GM12878 (cell line): ENCODE measurements around the gene NIPAL4. TPM values are rescaled to one million over a fixed set of nuclear protein-coding genes. Genes with fewer than 3 reads are reported as not detected.

Source experiments
- ATF2 ChIP-seq: IDR thresholded peaks from 2 replicates; pipeline ENCODE4 v1.6.1; 2012; ENCODE audit warnings: low read length, inconsistent platforms
- CHD1 ChIP-seq: IDR thresholded peaks from 2 replicates; pipeline ENCODE4 v1.6.1; 2012; ENCODE audit warnings: low read depth, low read length, improper control_type of control experiment
- CREB1 ChIP-seq: IDR thresholded peaks from 2 replicates; pipeline ENCODE4 v1.6.1; 2012; ENCODE audit warnings: low read depth, mild to moderate bottlenecking, inconsistent platforms
- DPF2 ChIP-seq: fragments of 450-650 bp; IDR thresholded peaks from 2 replicates; pipeline ENCODE4 v1.6.1; 2017; ENCODE audit warnings: mild to moderate bottlenecking
- EED ChIP-seq: sonication (generic); IDR thresholded peaks from 2 replicates; pipeline ENCODE4 v1.6.1; 2016; ENCODE audit warnings: antibody characterized with exemption, low read depth
- EP300 ChIP-seq, 2 experiments: fragments of 150-350 bp in 1 of 2; IDR thresholded peaks; 2 replicates each; pipeline ENCODE4 v1.6.1; 2011 to 2012; ENCODE audit warnings: low read depth in 2 of 2, low read length in 2 of 2, borderline replicate concordance in 1 of 2, improper control_type of control experiment in 1 of 2, inconsistent platforms in 1 of 2; ENCODE audit not compliant: control insufficient read depth in 1 of 2
- ETV6 ChIP-seq, 2 experiments: fragments of 450-650 bp in 1 of 2; IDR thresholded peaks in 1 of 2; conservative IDR thresholded peaks in 1 of 2; 2 replicates each; pipeline ENCODE4 v1.6.1; 2014; ENCODE audit warnings: antibody characterized with exemption in 1 of 2, borderline replicate concordance in 1 of 2, low read depth in 1 of 2, mild to moderate bottlenecking in 1 of 2, moderate library complexity in 1 of 2
- GATAD2B ChIP-seq: fragments of 450-650 bp; conservative IDR thresholded peaks from 2 replicates; pipeline ENCODE4 v1.6.1; 2017; ENCODE audit warnings: low read depth, mild to moderate bottlenecking, moderate library complexity
- IKZF1 ChIP-seq: fragments of 450-650 bp; conservative IDR thresholded peaks from 2 replicates; pipeline ENCODE4 v1.6.1; 2017; ENCODE audit warnings: antibody characterized with exemption, mild to moderate bottlenecking
- IKZF2 ChIP-seq, 2 experiments: fragments of 450-650 bp; IDR thresholded peaks; 2 replicates each; pipeline ENCODE4 v1.6.1; 2017; ENCODE audit warnings: mild to moderate bottlenecking in 2 of 2, moderate library complexity in 2 of 2
- IRF4 ChIP-seq: IDR thresholded peaks from 2 replicates; pipeline ENCODE4 v1.6.1; 2011; ENCODE audit warnings: low read depth, low read length
- JUND ChIP-seq: IDR thresholded peaks from 2 replicates; pipeline ENCODE4 v1.6.1; 2012; ENCODE audit warnings: low read depth, mild to moderate bottlenecking, low read length, improper control_type of control experiment, moderate library complexity
- KDM1A ChIP-seq: fragments of 200-600 bp; sonication (generic); IDR thresholded peaks from 2 replicates; pipeline ENCODE4 v1.6.1; 2016; ENCODE audit warnings: borderline replicate concordance
- MAX ChIP-seq: IDR thresholded peaks from 2 replicates; pipeline ENCODE4 v1.6.1; 2012; ENCODE audit warnings: low read depth, low read length, improper control_type of control experiment
- MTA2 ChIP-seq: fragments of 450-650 bp; IDR thresholded peaks from 2 replicates; pipeline ENCODE4 v1.6.1; 2016; ENCODE audit warnings: low read depth, mild to moderate bottlenecking, moderate library complexity
- PAX5 ChIP-seq: IDR thresholded peaks from 2 replicates; pipeline ENCODE4 v1.6.1; 2011; ENCODE audit warnings: low read depth, low read length, borderline replicate concordance
- RBBP5 ChIP-seq: fragments of 200-600 bp; sonication (generic); conservative IDR thresholded peaks from 2 replicates; pipeline ENCODE4 v1.6.1; 2016
- RFX5 ChIP-seq: IDR thresholded peaks from 2 replicates; pipeline ENCODE4 v1.6.1; 2011; ENCODE audit warnings: low read depth, low read length, improper control_type of control experiment
- SMAD5 ChIP-seq: IDR thresholded peaks from 2 replicates; pipeline ENCODE4 v1.6.1; 2016; ENCODE audit warnings: antibody characterized with exemption, low read depth
- SUPT20H ChIP-seq: IDR thresholded peaks from 2 replicates; pipeline ENCODE4 v1.6.1; 2011; ENCODE audit warnings: low read depth, mild to moderate bottlenecking, low read length, moderate library complexity, borderline replicate concordance; ENCODE audit not compliant: control insufficient read depth
- USF2 ChIP-seq: IDR thresholded peaks from 2 replicates; pipeline ENCODE4 v1.6.1; 2011; ENCODE audit warnings: low read depth, low read length, improper control_type of control experiment, borderline replicate concordance
- ZBED1 ChIP-seq: IDR thresholded peaks from 2 replicates; pipeline ENCODE4 v1.6.1; 2016; ENCODE audit warnings: borderline replicate concordance
- polyA plus RNA-seq, 11 experiments: library from polyadenylated mRNA; depleted of rRNA in 4 of 11; unstranded in 6 of 11; stranded (reverse) in 5 of 11; fragments of >200 nt; fragmentation: Nextera tagmentation in 4 of 11; fragmentation: Illumina TruSeq in 1 of 11; extraction: Ambion mirVana in 4 of 11; extraction: Trizol in 1 of 11; gene quantifications; 1 replicate in 1 of 11; 2 replicates in 10 of 11; pipeline versions ENCODE4 v1.2.1 to v1.2.3, GENCODE V29; 2011 to 2016; ENCODE audit warnings: inconsistent platforms in 2 of 11, missing spikeins in 2 of 11, low read depth in 1 of 11
- total RNA-seq, 4 experiments: library from RNA; depleted of rRNA in 3 of 4; stranded (reverse); fragments of >200 nt in 3 of 4; fragmentation: Illumina TruSeq in 1 of 4; extraction: Trizol in 1 of 4; gene quantifications; 2 replicates each; pipeline versions ENCODE4 v1.2.1 to v1.2.3, GENCODE V29; 2013 to 2021
- TF ChIP-seq, protein P1 (sequence below): fragments of 450-650 bp; IDR thresholded peaks from 2 replicates; pipeline ENCODE4 v1.6.1; 2016; ENCODE audit warnings: mild to moderate bottlenecking
- TF ChIP-seq, protein P2 (sequence below): fragments of 450-650 bp; IDR thresholded peaks from 2 replicates; pipeline ENCODE4 v1.6.1; 2017; ENCODE audit warnings: borderline replicate concordance
- TF ChIP-seq, protein P3 (sequence below): fragments of 450-650 bp; IDR thresholded peaks from 2 replicates; pipeline ENCODE4 v1.6.1; 2017; ENCODE audit warnings: mild to moderate bottlenecking, low read depth, inconsistent platforms; ENCODE audit not compliant: poor library complexity, severe bottlenecking

The NIPAL4 gene
- total and polyA plus RNA-seq, 10 of the 15 experiments (the other 5 are each of a cell fraction or from before 2014, with no cell fraction given) = 0.11 to 15.5 (median 5.9) TPM

GRCh38 chr5:157518963-157519362 lies 59.0 kb downstream of the NIPAL4 start (continued):
- TF ChIP-seq MAX (0 out of 2 replicates have a peak, but pooled peaks have one; percentile 51), EP300 (IDR thresholded peaks at IDR 0.05; ENCODE audit: borderline replicate concordance in 1 of 2, control insufficient read depth in 1 of 2, low read depth in 2 of 2, low read length in 2 of 2) (peak; percentile 37 to 59; a peak in 1 of 4 replicates), ZBED1 (peak; percentile 70; the same call in 1 of the 2 replicates), RBBP5 (no peak), MTA2 (peak; percentile 17; the same call in 1 of the 2 replicates), JUND (peak; percentile 11; the same call in 1 of the 2 replicates), SMAD5 (no peak), GATAD2B (no peak), IKZF2 (IDR thresholded peaks at IDR 0.05) (peak; percentile 49 to 70; a peak in 3 of 4 replicates), USF2 (no peak), IKZF1 (peak; percentile 66), PAX5 (0 out of 2 replicates have a peak, but pooled peaks have one; percentile 55), IRF4 (peak; percentile 91), KDM1A (no peak), CHD1 (no peak), ETV6 (conservative IDR thresholded peaks at IDR 0.05 in 1 of 2, IDR thresholded peaks at IDR 0.05 in 1 of 2; ENCODE audit: borderline replicate concordance in 1 of 2, low read depth in 1 of 2) (peak in 1 of 2 experiments; percentile 34; a peak in 1 of 4 replicates), ATF2 (peak; percentile 61; the same call in 1 of the 2 replicates), EED (peak; percentile 84), SUPT20H (no peak), RFX5 (no peak), CREB1 (no peak), DPF2 (peak; percentile 69)
- TF ChIP-seq, protein P1, sequence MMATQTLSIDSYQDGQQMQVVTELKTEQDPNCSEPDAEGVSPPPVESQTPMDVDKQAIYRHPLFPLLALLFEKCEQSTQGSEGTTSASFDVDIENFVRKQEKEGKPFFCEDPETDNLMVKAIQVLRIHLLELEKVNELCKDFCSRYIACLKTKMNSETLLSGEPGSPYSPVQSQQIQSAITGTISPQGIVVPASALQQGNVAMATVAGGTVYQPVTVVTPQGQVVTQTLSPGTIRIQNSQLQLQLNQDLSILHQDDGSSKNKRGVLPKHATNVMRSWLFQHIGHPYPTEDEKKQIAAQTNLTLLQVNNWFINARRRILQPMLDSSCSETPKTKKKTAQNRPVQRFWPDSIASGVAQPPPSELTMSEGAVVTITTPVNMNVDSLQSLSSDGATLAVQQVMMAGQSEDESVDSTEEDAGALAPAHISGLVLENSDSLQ = peak; percentile 57; the same call in 1 of the 2 replicates
- TF ChIP-seq, protein P2, sequence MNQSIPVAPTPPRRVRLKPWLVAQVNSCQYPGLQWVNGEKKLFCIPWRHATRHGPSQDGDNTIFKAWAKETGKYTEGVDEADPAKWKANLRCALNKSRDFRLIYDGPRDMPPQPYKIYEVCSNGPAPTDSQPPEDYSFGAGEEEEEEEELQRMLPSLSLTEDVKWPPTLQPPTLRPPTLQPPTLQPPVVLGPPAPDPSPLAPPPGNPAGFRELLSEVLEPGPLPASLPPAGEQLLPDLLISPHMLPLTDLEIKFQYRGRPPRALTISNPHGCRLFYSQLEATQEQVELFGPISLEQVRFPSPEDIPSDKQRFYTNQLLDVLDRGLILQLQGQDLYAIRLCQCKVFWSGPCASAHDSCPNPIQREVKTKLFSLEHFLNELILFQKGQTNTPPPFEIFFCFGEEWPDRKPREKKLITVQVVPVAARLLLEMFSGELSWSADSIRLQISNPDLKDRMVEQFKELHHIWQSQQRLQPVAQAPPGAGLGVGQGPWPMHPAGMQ = no peak
- TF ChIP-seq, protein P3, sequence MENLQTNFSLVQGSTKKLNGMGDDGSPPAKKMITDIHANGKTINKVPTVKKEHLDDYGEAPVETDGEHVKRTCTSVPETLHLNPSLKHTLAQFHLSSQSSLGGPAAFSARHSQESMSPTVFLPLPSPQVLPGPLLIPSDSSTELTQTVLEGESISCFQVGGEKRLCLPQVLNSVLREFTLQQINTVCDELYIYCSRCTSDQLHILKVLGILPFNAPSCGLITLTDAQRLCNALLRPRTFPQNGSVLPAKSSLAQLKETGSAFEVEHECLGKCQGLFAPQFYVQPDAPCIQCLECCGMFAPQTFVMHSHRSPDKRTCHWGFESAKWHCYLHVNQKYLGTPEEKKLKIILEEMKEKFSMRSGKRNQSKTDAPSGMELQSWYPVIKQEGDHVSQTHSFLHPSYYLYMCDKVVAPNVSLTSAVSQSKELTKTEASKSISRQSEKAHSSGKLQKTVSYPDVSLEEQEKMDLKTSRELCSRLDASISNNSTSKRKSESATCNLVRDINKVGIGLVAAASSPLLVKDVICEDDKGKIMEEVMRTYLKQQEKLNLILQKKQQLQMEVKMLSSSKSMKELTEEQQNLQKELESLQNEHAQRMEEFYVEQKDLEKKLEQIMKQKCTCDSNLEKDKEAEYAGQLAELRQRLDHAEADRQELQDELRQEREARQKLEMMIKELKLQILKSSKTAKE = peak; percentile 27
